Neuron (in vitro differentiated cells): Measurements from ENCODE around the gene RSRC1.
"Not testable (repeated sequence)": the region's sequence is repeated elsewhere in the genome, so short reads cannot be mapped to it uniquely, and the experiment has no call there.

Experiments used
- H2AFZ ChIP-seq: one replicate; pipeline ENCODE4 v1.6.1; 2013; ENCODE audit warnings: low read depth, mild to moderate bottlenecking, inconsistent platforms, low read length, moderate library complexity
- H3K27me3 ChIP-seq: one replicate; pipeline ENCODE4 v1.6.1; 2013; ENCODE audit warnings: low read length; ENCODE audit not compliant: insufficient read depth
- H3K36me3 ChIP-seq: one replicate; pipeline ENCODE4 v1.6.1; 2013; ENCODE audit warnings: low read length; ENCODE audit not compliant: insufficient read depth
- H3K4me1 ChIP-seq: one replicate; pipeline ENCODE4 v1.6.1; 2013; ENCODE audit warnings: low read length; ENCODE audit not compliant: insufficient read depth
- H3K4me3 ChIP-seq: 2 replicates; pipeline ENCODE4 v1.5.1; 2013; ENCODE audit warnings: mild to moderate bottlenecking, low read length, moderate library complexity
- H3K9me3 ChIP-seq: one replicate; pipeline ENCODE4 v1.6.1; 2013; ENCODE audit warnings: low read length

The RSRC1 gene

GRCh38 chr3:158104431-158104921 is 5.4 kb upstream of the RSRC1 start:
- H3K36me3 ChIP-seq = no peaks in the 10 kb centered on the region
- H3K4me3 ChIP-seq = peak overlapping the region; percentile 21
- H3K27me3 ChIP-seq = peaks cover 93% of the 10 kb centered on the region
- H3K4me1 ChIP-seq = peaks cover 27% of the 10 kb centered on the region
- no peaks in the 10 kb centered on the region for H3K9me3 ChIP-seq
- H2AFZ ChIP-seq = no peak overlapping the region

- peak overlapping the region; percentile 46 for H3K4me3 ChIP-seq
- H3K4me1 ChIP-seq = peaks cover 27% of the 10 kb centered on the region
- peaks cover 86% of the 10 kb centered on the region for H3K27me3 ChIP-seq
- H2AFZ ChIP-seq = peak overlapping the region; percentile 82
- H3K9me3 ChIP-seq = no peaks in the 10 kb centered on the region
- no peaks in the 10 kb centered on the region for H3K36me3 ChIP-seq
Observed at GRCh38 chr3:158105119-158105709, 4.7 kb upstream of the RSRC1 start.

GRCh38 chr3:158105710-158106253 is 4.1 kb upstream of the RSRC1 start:
- peak overlapping the region; percentile 46 for H3K4me3 ChIP-seq
- H3K36me3 ChIP-seq = no peaks in the 10 kb centered on the region
- H2AFZ ChIP-seq = peak overlapping the region; percentile 82
- peaks cover 27% of the 10 kb centered on the region for H3K4me1 ChIP-seq
- peaks cover 80% of the 10 kb centered on the region for H3K27me3 ChIP-seq
- no peaks in the 10 kb centered on the region for H3K9me3 ChIP-seq

- Histone ChIP-seq H3K9me3 (no peaks in the 10 kb centered on the region), H2AFZ (peak overlapping the region; percentile 82), H3K36me3 (no peaks in the 10 kb centered on the region), H3K27me3 (peaks cover 69% of the 10 kb centered on the region), H3K4me3 (peak overlapping the region; percentile 46), H3K4me1 (peaks cover 35% of the 10 kb centered on the region)
Observed at GRCh38 chr3:158106766-158107471, 3.0 kb upstream of the RSRC1 start.

- peaks cover 32% of the 10 kb centered on the region for H3K4me1 ChIP-seq
- H3K4me3 ChIP-seq = no peak overlapping the region
- H3K27me3 ChIP-seq = peaks cover 60% of the 10 kb centered on the region
- H2AFZ ChIP-seq = no peak overlapping the region
- no peaks in the 10 kb centered on the region for H3K9me3 ChIP-seq
- no peaks in the 10 kb centered on the region for H3K36me3 ChIP-seq
Observed at GRCh38 chr3:158107605-158108444, 2.1 kb upstream of the RSRC1 start.

- Histone ChIP-seq H3K4me1 (peaks cover 25% of the 10 kb centered on the region), H2AFZ (no peak overlapping the region), H3K36me3 (no peaks in the 10 kb centered on the region), H3K27me3 (peaks cover 53% of the 10 kb centered on the region), H3K9me3 (no peaks in the 10 kb centered on the region), H3K4me3 (no peak overlapping the region)
Observed at GRCh38 chr3:158108445-158108985, 1.4 kb upstream of the RSRC1 start.

GRCh38 chr3:158109295-158109803 is 540 bp upstream of the RSRC1 start:
- Histone ChIP-seq H2AFZ (peak overlapping the region; percentile 100), H3K4me1 (peaks cover 22% of the 10 kb centered on the region), H3K9me3 (no peaks in the 10 kb centered on the region), H3K27me3 (peaks cover 44% of the 10 kb centered on the region), H3K36me3 (no peaks in the 10 kb centered on the region), H3K4me3 (peak overlapping the region; percentile 80)

- peak overlapping the region; percentile 100 for H2AFZ ChIP-seq
- peak overlapping the region; percentile 80 for H3K4me3 ChIP-seq
- peaks cover 19% of the 10 kb centered on the region for H3K4me1 ChIP-seq
- H3K36me3 ChIP-seq = no peaks in the 10 kb centered on the region
- H3K27me3 ChIP-seq = peaks cover 33% of the 10 kb centered on the region
- H3K9me3 ChIP-seq = no peaks in the 10 kb centered on the region
Observed at GRCh38 chr3:158110658-158111018, 749 bp downstream of the RSRC1 start.

GRCh38 chr3:158111861-158112260 is 2.0 kb downstream of the RSRC1 start:
- Histone ChIP-seq H3K27me3 (peaks cover 23% of the 10 kb centered on the region), H2AFZ (no peak overlapping the region), H3K9me3 (no peaks in the 10 kb centered on the region), H3K4me3 (no peak overlapping the region), H3K36me3 (no peaks in the 10 kb centered on the region), H3K4me1 (peaks cover 15% of the 10 kb centered on the region)

- not testable (repeated sequence) for H3K27me3 ChIP-seq, H3K4me1 ChIP-seq, H3K4me3 ChIP-seq
Observed at GRCh38 chr3:158113595-158113994, 3.7 kb downstream of the RSRC1 start.

GRCh38 chr3:158120330-158120729 is 10.4 kb downstream of the RSRC1 start:
- no peaks in the 10 kb centered on the region for H3K27me3 ChIP-seq
- H3K4me3 ChIP-seq = no peak overlapping the region
- H3K4me1 ChIP-seq = no peaks in the 10 kb centered on the region
- H2AFZ ChIP-seq = no peak overlapping the region
- peaks cover 3% of the 10 kb centered on the region for H3K9me3 ChIP-seq
- peaks cover 6% of the 10 kb centered on the region for H3K36me3 ChIP-seq

More at GRCh38 chr3:158113595-158113994, 3.7 kb downstream of the RSRC1 start:
- not testable (repeated sequence) for H3K9me3 ChIP-seq, H3K36me3 ChIP-seq, H2AFZ ChIP-seq

- Histone ChIP-seq H3K27me3 (no peaks in the 10 kb centered on the region), H3K9me3 (peaks cover 3% of the 10 kb centered on the region), H3K36me3 (peaks cover 9% of the 10 kb centered on the region), H3K4me1 (no peaks in the 10 kb centered on the region), H2AFZ (no peak overlapping the region), H3K4me3 (no peak overlapping the region)
Observed at GRCh38 chr3:158121295-158121694, 11.4 kb downstream of the RSRC1 start.
